C4-2B (cell line): ENCODE results near the gene PLA2G4E.

Source experiments
- CTCF ChIP-seq: fragments of 450-650 bp; conservative IDR thresholded peaks from 2 replicates; pipeline ENCODE4 v1.5.1; 2017; ENCODE audit warnings: mild to moderate bottlenecking
- ZFX ChIP-seq: fragments of 450-650 bp; IDR thresholded peaks from 2 replicates; pipeline ENCODE4 v1.6.1; 2017

- TF ChIP-seq CTCF (no peak), ZFX (no peak)
Measured at GRCh38 chr15:41942886-41943285, 78.0 kb downstream of the PLA2G4E start.
